Right ventricle myocardium superior (tissue), 1 donor: Measurements from ENCODE around the gene CABP4. TPM values are rescaled to one million over a fixed set of nuclear protein-coding genes. Genes with fewer than 3 reads are reported as not detected.

ENCODE experiments used
- ATAC-seq: fragments of 200-7000 bp; cut with Tn5 transposase; one replicate; pipeline ENCODE4 v1.9.1; 2020; ENCODE audit warnings: mild to moderate bottlenecking; ENCODE audit not compliant: poor library complexity
- DNase-seq: peaks from one replicate; pipeline ENCODE4 v3.0.0-alpha.2; 2020
- intact Hi-C: fragments of 100-400 bp; cut with DNase I; formaldehyde crosslinking; loops from one replicate; pipeline ENCODE4 v1.11.2; 2022
- total RNA-seq: library from RNA; stranded (reverse); fragmentation: NEBNext Ultra II Directional; extraction: Animal tissue kit (Norgen Biotek cat#: 25700); gene quantifications from one replicate; pipeline ENCODE4 v1.2.1, GENCODE V29; 2021
- donor health status: DM: no; HTN: yes; CAD: no; lungs with severe emphysema.

CABP4 gene
- total RNA-seq, 1 donor from 2014 or later, result 0.75 TPM

DNA sequence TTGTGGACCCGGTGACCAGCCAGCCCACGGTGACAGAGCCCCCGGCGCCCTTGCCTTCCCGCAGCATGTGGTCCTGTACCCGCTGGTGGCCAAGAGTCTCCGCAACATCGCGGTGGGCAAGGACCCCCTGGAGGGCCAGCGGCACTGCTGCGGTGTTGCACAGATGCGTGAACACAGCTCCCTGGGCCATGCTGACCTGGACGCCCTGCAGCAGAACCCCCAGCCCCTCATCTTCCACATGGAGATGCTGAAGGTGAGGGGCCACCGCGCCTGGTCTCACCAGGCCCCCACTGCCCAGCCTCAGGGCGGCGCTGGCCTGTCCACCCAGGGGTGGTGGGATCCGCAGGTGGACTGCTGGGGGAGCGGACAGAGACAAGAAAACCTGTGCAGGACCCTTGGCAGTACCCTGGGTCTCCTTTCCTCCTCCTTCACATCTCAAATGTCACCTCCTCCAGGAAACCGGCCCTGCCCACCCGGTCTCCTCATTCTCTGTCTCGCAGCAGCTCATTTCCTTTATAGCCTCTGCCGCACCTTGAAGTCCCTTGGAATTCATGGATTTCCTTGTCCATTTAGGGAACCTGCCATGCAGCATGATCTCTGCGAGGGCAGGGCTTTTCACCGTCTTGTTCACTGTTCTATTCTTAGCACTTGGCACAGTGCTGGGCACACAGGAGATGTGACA is 34.2 kb downstream of the CABP4 start:
- intact Hi-C loops, result no loop called here
- ATAC-seq (no peak), DNase-seq (no peak)

DNA sequence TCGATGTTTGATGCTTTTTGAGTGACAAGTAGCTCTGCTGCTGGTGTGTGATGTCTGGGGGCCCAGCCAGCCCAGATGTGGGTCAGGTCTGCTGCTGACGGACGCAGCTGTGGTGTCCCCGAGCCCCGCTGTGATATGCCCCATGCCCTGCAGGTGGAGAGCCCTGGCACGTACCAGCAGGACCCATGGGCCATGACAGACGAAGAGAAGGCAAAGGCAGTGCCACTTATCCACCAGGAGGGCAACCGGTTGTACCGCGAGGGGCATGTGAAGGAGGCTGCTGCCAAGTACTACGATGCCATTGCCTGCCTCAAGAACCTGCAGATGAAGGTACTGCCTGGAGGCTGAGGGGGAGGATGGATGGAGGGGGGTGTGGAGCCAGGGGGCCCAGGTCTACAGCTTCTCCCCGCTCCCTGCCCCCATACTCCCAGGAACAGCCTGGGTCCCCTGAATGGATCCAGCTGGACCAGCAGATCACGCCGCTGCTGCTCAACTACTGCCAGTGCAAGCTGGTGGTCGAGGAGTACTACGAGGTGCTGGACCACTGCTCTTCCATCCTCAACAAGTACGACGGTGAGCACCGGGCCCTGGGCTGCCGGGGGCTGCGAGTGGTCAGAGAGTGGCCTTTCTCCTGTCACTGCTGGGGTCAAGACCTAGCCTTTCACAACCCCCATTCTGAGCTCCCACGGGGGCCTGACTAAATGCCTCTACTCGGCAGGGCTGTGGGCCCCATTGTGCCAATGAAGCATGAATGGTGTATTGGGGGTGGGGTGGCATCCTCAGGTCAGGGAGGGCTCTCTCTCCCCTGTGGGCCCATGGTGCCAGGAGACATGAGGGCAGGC is 35.0 kb downstream of the CABP4 start:
- intact Hi-C loops, result no loop called here
- no peak for DNase-seq
- no peak for ATAC-seq

GRCh38 chr11:67490727-67491065 is 35.5 kb downstream of the CABP4 start:
- DNase-seq, result peak; percentile 42
- intact Hi-C loops, result no loop called here
- ATAC-seq, result no peak

DNA sequence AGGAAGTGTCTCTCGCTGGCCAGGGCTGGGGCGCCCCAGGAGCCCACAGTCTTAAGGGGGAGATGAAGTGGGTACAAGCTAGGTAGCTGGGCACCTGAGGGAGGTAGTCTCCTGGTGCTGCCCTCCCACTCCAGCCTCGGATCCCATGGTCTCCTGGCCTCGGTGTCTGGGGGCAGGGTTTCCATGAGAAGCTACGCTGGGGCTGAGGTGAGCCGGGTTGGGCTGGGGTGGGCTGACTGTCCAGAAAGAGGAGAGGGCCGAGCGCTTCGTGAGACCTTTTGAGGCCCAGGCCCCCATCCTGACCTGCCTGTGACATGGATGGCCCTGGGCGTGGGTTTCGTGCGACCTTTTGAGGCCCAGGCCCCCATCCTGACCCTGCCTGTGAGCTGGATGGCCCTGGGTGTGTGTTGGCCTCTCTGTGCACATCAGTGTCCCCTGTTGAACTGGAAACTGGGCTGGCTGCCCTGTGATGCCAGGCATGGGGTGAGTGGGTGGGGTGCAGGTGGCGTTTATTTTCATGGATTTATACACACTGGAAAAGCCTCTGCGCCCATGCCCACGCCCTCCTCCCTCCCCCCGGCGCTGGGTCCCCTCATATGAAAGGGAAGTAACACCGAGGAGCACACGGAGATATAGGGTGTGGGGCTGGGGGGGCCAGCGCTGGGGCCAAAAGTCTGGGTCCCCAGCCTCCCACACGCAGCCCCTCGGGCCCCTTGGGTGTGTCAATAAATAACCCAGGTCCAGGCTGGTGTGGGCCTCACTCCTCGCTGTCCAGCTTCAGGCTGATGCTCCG is 36.3 kb downstream of the CABP4 start:
- no peak for DNase-seq
- intact Hi-C loops, result no loop called here
- no peak for ATAC-seq

GRCh38 chr11:67492069-67492727 is 37.0 kb downstream of the CABP4 start:
- ATAC-seq (no peak), DNase-seq (no peak)
- intact Hi-C loops, result no loop called here

- no peak for DNase-seq
- ATAC-seq, result no peak
- intact Hi-C loops, result no loop called here
These were observed 37.8 kb downstream of the CABP4 start for GRCh38 chr11:67492801-67493547.

DNA sequence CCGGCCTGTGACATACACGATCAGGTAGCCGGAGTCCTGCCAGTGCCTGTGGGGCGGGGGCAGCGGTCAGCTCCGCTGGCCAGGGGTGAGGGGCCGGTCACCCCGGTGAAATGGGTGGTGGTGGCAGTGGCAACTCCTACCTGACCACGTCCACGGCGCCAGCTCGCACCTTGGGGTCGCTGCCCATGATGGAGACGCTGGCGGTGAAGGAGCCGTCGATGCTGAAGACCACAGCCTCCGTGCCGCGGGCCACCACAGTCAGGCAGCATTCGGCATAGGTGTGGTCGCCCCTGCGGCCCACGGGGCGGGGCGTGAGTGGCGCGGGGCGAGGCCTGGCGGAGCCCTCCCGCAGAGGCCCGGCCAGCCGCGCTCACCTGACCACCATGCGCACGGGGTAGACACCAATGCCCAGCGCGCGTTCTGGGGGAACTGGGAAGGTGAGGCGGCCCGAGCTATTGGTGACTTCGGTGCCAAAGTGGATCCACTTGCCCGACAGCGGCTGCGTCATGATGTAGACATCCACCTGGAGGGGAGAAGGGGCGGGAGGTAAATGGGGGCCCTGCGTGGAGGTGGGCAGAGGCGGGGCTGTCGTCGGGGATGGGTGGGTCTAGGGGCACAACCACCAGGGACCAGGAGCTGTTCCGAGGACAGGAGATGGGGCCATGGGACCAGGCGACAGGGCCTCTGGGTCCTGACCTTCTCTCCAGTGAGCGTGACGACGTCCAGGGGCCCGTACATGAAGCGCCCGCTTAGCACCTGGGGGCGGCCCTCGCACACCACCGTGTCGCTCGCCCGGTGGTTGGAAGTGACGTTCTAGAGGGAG is 38.6 kb downstream of the CABP4 start:
- intact Hi-C loops, result no loop called here

GRCh38 chr11:67494371-67495233 is 39.4 kb downstream of the CABP4 start:
- no peak for ATAC-seq
- no peak for DNase-seq
- intact Hi-C loops, result no loop called here

More for the DNA sequence above, 38.6 kb downstream of the CABP4 start:
- DNase-seq (no peak), ATAC-seq (no peak)

- DNase-seq, result no peak
- ATAC-seq, result no peak
- intact Hi-C loops, result no loop called here
These were observed 40.3 kb downstream of the CABP4 start for GRCh38 chr11:67495234-67496005.

DNA sequence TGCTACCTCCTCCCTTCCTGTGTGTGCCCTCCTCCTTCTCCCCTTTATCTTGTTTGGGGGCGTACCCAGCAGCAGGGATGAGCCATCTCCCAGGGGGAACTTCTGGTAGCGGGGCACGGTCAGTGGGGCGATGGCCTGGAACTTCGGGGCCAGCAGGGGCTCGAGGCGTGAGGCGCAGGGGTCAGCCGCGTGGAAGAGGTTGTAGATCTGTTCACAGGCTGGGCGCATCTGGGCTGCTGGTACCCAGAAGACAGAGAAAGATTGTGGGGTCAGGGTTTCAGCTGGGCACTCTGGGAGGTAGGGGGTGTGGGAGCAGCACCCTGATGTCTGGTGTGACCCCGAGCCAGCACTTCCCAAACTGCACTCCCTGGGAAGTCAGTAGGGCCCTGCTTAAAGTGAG is 41.0 kb downstream of the CABP4 start:
- intact Hi-C loops, result no loop called here
- no peak for ATAC-seq
- DNase-seq, result no peak

DNA sequence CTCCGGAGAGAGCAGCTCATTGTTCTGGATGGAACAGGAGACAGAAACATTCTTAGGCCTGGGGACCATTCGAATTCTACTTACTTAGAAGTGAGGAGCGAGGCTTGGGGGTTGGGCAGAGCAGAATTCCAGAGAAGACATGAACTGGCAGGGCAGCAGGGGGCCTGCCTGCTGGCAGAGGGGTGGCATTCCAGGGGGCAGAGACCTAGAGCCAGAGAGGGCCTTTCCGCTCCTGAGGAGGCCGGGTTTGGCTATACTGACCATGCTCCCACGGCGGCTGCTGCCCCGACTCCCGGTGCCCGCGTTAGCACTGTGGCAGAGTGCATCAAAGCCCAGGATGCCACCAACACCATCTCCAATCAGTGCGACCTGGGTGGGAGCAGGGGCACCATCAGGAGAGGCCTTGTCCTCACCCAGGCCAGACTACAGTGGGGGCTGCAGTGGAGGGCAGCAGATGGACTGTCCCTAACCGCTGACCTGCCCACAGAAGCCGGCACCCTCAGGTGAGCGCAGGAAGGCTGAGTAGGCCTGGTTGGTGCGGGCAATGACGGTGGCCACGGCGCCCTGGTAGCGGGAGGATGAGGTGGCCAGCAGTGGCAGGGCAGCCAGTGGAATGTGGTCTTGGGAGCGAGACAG is 42.6 kb downstream of the CABP4 start:
- ATAC-seq (no peak), DNase-seq (no peak)
- intact Hi-C loops, result no loop called here

GRCh38 chr11:67498544-67498972 is 43.4 kb downstream of the CABP4 start:
- intact Hi-C loops, result no loop called here
- no peak for ATAC-seq

DNA sequence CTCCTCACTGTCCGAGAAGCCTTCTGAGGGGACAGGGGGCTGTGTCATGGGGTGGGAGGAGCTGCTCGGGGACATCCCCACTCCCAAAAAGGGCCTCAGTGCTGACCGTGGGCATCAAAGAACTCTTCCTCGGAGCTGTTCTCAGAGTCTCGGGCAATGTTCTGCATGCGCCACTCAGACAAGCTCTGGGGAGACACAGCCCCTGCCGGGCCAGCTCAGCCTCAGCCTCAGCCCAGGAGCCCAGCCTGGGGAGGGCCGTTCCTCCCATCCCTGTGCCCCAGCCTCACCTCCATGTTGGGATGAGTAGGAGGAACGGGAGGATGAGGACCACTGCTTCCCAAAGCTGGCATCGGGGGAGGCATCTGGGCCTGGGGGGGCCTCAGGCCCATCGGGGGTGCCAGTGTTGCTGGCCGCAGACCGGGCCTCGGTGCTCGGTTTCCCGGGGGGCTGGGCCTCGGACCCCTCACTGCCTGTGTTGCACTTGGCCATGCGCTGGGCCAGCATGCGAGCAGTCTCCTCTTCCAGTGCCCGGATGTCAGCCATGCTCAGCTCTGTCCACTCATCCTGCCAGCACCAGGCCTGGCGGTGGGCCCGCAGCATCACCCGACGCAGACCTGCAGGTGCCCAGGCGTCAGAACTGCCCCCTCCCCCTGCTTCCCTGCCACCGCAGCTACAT is 44.8 kb downstream of the CABP4 start:
- ATAC-seq (no peak), DNase-seq (no peak)
- intact Hi-C loops, result no loop called here

More at GRCh38 chr11:67498544-67498972, 43.4 kb downstream of the CABP4 start:
- DNase-seq, result peak; percentile 67

GRCh38 chr11:67500484-67500821 is 45.3 kb downstream of the CABP4 start:
- DNase-seq (no peak), ATAC-seq (no peak)
- intact Hi-C loops, result no loop called here
